HepG2 (cell line): Measurements from ENCODE around the gene MTG1. TPM values are rescaled to one million over a fixed set of nuclear protein-coding genes. Genes with fewer than 3 reads are reported as not detected.

Experiments
- ATAC-seq: fragments of 200-7000 bp; cut with Tn5 transposase; 3 replicates; pipeline ENCODE4 v1.9.1; 2020; ENCODE audit warnings: mild to moderate bottlenecking, moderate library complexity
- BruUV-seq: library from RNA; stranded (reverse); fragments of 400-500 nt; replicated peaks from 2 replicates; lab custom pipeline; 2021; lab: Mats Ljungman, UMichigan
- CTCF ChIA-PET: fragments of 300-600 bp; formaldehyde crosslinking; extraction: SDS; loops from one replicate; lab custom pipeline; 2021; ENCODE audit warnings: low total read pairs, inconsistent platforms, low intra/inter-chr PET ratio; lab: Yijun Ruan, JAX
- POLR2A ChIA-PET: fragments of 350-600 bp; sonication (Branson Sonifier 250); formaldehyde crosslinking; loops from one replicate; lab custom pipeline; 2020; ENCODE audit warnings: antibody characterized with exemption, inconsistent platforms; lab: Yijun Ruan, JAX
- DNase-seq: peaks from one replicate; pipeline ENCODE4 v3.0.0-alpha.2; 2015; ENCODE audit warnings: low spot score
- FAIRE-seq: peaks from 3 replicates; lab custom pipeline; 2011; peaks lifted over from hg19 to GRCh38; lab: Jason Lieb, UNC
- H2AFZ ChIP-seq: one replicate; pipeline ENCODE4 v1.6.1; 2011; ENCODE audit warnings: low read length, inconsistent platforms
- H3K27ac ChIP-seq: fragments of 300-600 bp; 3 replicates; pipeline ENCODE4 v1.8.0; 2011; ENCODE audit warnings: mixed run types, mild to moderate bottlenecking, mixed read lengths, low read length, inconsistent platforms; ENCODE audit not compliant: insufficient read depth; ENCODE audit errors: extremely low read length
- H3K27me3 ChIP-seq, 2 experiments: fragments of 200-600 bp in 1 of 2; 2 replicates in 1 of 2; 3 replicates in 1 of 2; pipeline versions ENCODE4 v1.6.0 to v1.8.0; 2011; ENCODE audit warnings: low read length in 2 of 2, mild to moderate bottlenecking in 2 of 2, moderate library complexity in 2 of 2, inconsistent platforms in 1 of 2; ENCODE audit not compliant: insufficient read depth in 2 of 2, control insufficient read depth in 1 of 2
- H3K36me3 ChIP-seq, 2 experiments: fragments of 200-600 bp in 1 of 2; replicated peaks in 1 of 2; 2 replicates in 1 of 2; 3 replicates in 1 of 2; pipeline versions ENCODE4 v1.5.1 to v1.8.0; 2011; ENCODE audit warnings: low read length in 2 of 2, inconsistent platforms in 1 of 2; ENCODE audit not compliant: insufficient read depth in 2 of 2, control insufficient read depth in 1 of 2
- H3K4me1 ChIP-seq: 2 replicates; pipeline ENCODE4 v1.5.1; 2012; ENCODE audit warnings: low read length, inconsistent platforms; ENCODE audit not compliant: insufficient read depth
- H3K4me2 ChIP-seq: 2 replicates; pipeline ENCODE4 v1.6.0; 2011; ENCODE audit warnings: low read depth, low read length, inconsistent platforms
- H3K4me3 ChIP-seq, 3 experiments: fragments of 200-600 bp in 1 of 3; sonication (generic), shearing (Covaris generic) in 1 of 3; replicated peaks in 1 of 3; 2 replicates each; pipeline ENCODE4 v1.5.1; 2011 to 2016; ENCODE audit warnings: low read length in 3 of 3, inconsistent platforms in 2 of 3, low read depth in 2 of 3, mild to moderate bottlenecking in 2 of 3, control low read depth in 1 of 3, mixed read lengths in 1 of 3; ENCODE audit not compliant: insufficient read depth in 1 of 3
- H3K79me2 ChIP-seq: one replicate; pipeline ENCODE4 v1.6.1; 2011; ENCODE audit warnings: low read length, inconsistent platforms; ENCODE audit not compliant: insufficient read depth
- H3K9ac ChIP-seq: 2 replicates; pipeline ENCODE4 v1.6.0; 2011; ENCODE audit warnings: mild to moderate bottlenecking, low read depth, low read length, inconsistent platforms; ENCODE audit not compliant: insufficient read depth
- H3K9me3 ChIP-seq: 2 replicates; pipeline ENCODE4 v1.5.1; 2012; ENCODE audit warnings: mild to moderate bottlenecking, low read length
- H4K20me1 ChIP-seq: 2 replicates; pipeline ENCODE4 v1.6.0; 2011; ENCODE audit warnings: inconsistent platforms, mild to moderate bottlenecking, low read length, moderate library complexity; ENCODE audit not compliant: insufficient read depth
- ATM ChIP-seq: fragments of 450-650 bp; IDR thresholded peaks from 2 replicates; pipeline ENCODE4 v1.7.1; 2017; ENCODE audit warnings: mild to moderate bottlenecking, borderline replicate concordance
- CEBPG ChIP-seq: IDR thresholded peaks from 2 replicates; pipeline ENCODE4 v1.6.1; 2016
- HOXA9 ChIP-seq: sonication (generic); formaldehyde crosslinking; IDR thresholded peaks from 2 replicates; pipeline ENCODE4 v1.8.1; 2022; ENCODE audit warnings: missing genetic modification reagents, mild to moderate bottlenecking, moderate library complexity, borderline replicate concordance
- ISX ChIP-seq: sonication (generic); formaldehyde crosslinking; conservative IDR thresholded peaks from 2 replicates; pipeline ENCODE4 v1.5.0; 2020; ENCODE audit warnings: missing genetic modification reagents
- ZKSCAN5 ChIP-seq: sonication (generic); formaldehyde crosslinking; IDR thresholded peaks from 2 replicates; pipeline ENCODE4 v1.5.1; 2020; ENCODE audit warnings: mild to moderate bottlenecking, missing genetic modification reagents
- ZNF121 ChIP-seq: sonication (generic); formaldehyde crosslinking; IDR thresholded peaks from 2 replicates; pipeline ENCODE4 v1.5.0; 2020; ENCODE audit warnings: mild to moderate bottlenecking, missing genetic modification reagents
- ZNF770 ChIP-seq: sonication (generic); formaldehyde crosslinking; IDR thresholded peaks from 2 replicates; pipeline ENCODE4 v1.5.0; 2020; ENCODE audit warnings: mild to moderate bottlenecking, missing genetic modification reagents
- WGBS: methylation state at CpG from one replicate; pipeline ENCODE4 v1.1.6; 2017; ENCODE audit warnings: low lambda C conversion rate; 5-methylcytosine and 5-hydroxymethylcytosine counted together
- in situ Hi-C: cut with HindIII; loops from 2 replicates; pipeline ENCODE4 v1.10.0; 2017; ENCODE audit warnings: low pct_unique_long_range_greater_than_20kb; ENCODE audit not compliant: extremely low pct_ligation_motif_present
- intact Hi-C: fragments of 100-400 bp; cut with micrococcal nuclease; formaldehyde crosslinking; loops from one replicate; pipeline ENCODE4 v1.10.0; 2022; ENCODE audit not compliant: unreplicated experiment
- polyA plus RNA-seq, 8 experiments: library from polyadenylated mRNA; depleted of rRNA in 3 of 8; stranded (reverse) in 7 of 8; unstranded in 1 of 8; fragments of >200 nt; fragmentation: Illumina TruSeq in 4 of 8; extraction: Trizol in 4 of 8; gene quantifications; 2 replicates each; pipeline versions ENCODE4 v1.2.1 to v1.2.3, GENCODE V29; 2011 to 2016; ENCODE audit warnings: low read depth in 4 of 8, missing spikeins in 1 of 8, mixed read lengths in 1 of 8; ENCODE audit not compliant: insufficient read depth in 1 of 8
- total RNA-seq, 5 experiments: library from RNA; depleted of rRNA; stranded (reverse); fragments of >200 nt; fragmentation: Illumina TruSeq; extraction: Trizol; gene quantifications; 2 replicates each; pipeline ENCODE4 v1.2.3, GENCODE V29; 2016; ENCODE audit warnings: low read depth in 1 of 5
- TF ChIP-seq, protein P1 (sequence below): sonication (generic); formaldehyde crosslinking; IDR thresholded peaks from 2 replicates; pipeline ENCODE4 v1.4.0; 2020; ENCODE audit warnings: mild to moderate bottlenecking, missing genetic modification reagents
- TF ChIP-seq, protein P2 (sequence below): sonication (generic); formaldehyde crosslinking; IDR thresholded peaks from 2 replicates; pipeline ENCODE4 v1.5.0; 2020; ENCODE audit warnings: mild to moderate bottlenecking, missing genetic modification reagents

Gene MTG1
- total and polyA plus RNA-seq, 2 of the 13 experiments (the other 11 are each of a cell fraction or from before 2014, with no cell fraction given): 42.0 to 103 TPM

DNA sequence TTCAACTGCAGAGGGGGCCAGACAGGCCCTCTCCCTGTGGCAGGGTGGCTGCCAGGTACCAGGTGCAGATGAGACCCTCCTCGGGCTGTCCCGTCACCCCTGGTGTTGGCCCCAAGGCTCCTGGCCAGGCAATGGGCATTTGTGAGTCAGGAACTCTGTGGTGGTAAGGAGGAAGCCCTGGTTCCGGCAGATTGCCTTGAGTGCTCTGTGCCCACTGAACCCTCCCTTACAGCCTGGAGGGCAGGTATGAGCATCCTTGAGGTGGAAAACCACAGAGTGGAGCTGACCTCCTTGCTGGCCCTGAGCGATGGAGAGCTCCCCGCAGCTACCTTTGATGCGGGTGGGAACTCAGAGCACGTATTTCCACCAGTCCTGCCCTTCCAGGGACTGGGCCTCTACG lies 12.9 kb upstream of the MTG1 start (continued):
- no peak for TF ChIP-seq HOXA9 (CRISPR knock-in tag)
- TF ChIP-seq, all 625 proteins: peak for 0

DNA sequence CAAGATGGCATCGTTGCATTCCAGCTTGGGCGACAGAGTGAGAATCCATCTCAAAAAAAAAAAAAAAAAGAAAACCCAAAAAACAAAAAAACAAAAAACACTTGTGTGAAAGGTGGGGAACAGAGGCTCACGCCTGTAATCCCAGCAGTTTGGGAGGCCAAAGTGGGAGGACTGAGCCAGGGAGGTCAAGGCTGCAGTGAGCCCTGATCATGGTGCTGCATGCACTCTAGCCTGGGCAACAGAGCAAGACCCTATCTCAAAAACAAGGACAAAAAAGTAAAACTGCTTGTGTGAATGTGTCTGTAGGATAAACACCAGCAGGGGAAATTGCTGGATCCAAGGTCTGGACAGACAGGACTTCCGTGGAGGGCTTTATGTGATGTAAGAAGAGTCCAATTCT lies 10.4 kb upstream of the MTG1 start:
- intact Hi-C loops: no loop called here
- CTCF ChIA-PET: no interaction called here
- POLR2A ChIA-PET: interaction anchor here (1.0 to 1.3 kb wide), 2 partner anchors 10 to 26 kb away, joined by 3 to 4 read pairs; partner anchors contain the start of gene MTG1

More for the DNA sequence above, 10.4 kb upstream of the MTG1 start:
- in situ Hi-C loops: no loop called here
- DNase-seq (no peak), ATAC-seq (no peak), FAIRE-seq (no peak)
- Histone ChIP-seq H3K9me3 (no peaks in the 10 kb centered on the region), H3K4me2 (no peak overlapping the region), H3K4me1 (peaks cover 7% of the 10 kb centered on the region), H3K27me3 (no peaks in the 10 kb centered on the region; a peak in 1 of 5 replicates), H3K4me3 (no peak overlapping the region), H3K36me3 (no peaks in the 10 kb centered on the region), H3K9ac (no peak overlapping the region), H3K79me2 (no peaks in the 10 kb centered on the region), H4K20me1 (no peaks in the 10 kb centered on the region), H3K27ac (no peak overlapping the region), H2AFZ (no peak overlapping the region)
- no TSS peak for BruUV-seq
- TF ChIP-seq ZNF121 (CRISPR knock-in tag): peak; percentile 69
- TF ChIP-seq, protein P1, sequence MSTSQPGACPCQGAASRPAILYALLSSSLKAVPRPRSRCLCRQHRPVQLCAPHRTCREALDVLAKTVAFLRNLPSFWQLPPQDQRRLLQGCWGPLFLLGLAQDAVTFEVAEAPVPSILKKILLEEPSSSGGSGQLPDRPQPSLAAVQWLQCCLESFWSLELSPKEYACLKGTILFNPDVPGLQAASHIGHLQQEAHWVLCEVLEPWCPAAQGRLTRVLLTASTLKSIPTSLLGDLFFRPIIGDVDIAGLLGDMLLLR (CRISPR knock-in tag): no peak
- TF ChIP-seq, protein P2, sequence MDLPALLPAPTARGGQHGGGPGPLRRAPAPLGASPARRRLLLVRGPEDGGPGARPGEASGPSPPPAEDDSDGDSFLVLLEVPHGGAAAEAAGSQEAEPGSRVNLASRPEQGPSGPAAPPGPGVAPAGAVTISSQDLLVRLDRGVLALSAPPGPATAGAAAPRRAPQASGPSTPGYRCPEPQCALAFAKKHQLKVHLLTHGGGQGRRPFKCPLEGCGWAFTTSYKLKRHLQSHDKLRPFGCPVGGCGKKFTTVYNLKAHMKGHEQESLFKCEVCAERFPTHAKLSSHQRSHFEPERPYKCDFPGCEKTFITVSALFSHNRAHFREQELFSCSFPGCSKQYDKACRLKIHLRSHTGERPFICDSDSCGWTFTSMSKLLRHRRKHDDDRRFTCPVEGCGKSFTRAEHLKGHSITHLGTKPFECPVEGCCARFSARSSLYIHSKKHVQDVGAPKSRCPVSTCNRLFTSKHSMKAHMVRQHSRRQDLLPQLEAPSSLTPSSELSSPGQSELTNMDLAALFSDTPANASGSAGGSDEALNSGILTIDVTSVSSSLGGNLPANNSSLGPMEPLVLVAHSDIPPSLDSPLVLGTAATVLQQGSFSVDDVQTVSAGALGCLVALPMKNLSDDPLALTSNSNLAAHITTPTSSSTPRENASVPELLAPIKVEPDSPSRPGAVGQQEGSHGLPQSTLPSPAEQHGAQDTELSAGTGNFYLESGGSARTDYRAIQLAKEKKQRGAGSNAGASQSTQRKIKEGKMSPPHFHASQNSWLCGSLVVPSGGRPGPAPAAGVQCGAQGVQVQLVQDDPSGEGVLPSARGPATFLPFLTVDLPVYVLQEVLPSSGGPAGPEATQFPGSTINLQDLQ: no peak
- no peak for TF ChIP-seq ZKSCAN5 (CRISPR knock-in tag)
- TF ChIP-seq ZNF770 (CRISPR knock-in tag): 0 out of 2 replicates have a peak, but pooled peaks have one; percentile 19
- TF ChIP-seq ISX (CRISPR knock-in tag): no peak
- TF ChIP-seq ATM: no peak
- no peak for TF ChIP-seq CEBPG (CRISPR knock-in tag)
- WGBS: 87% methylated on average over 4 of the region's 4 CpGs
